Uterus (tissue), 4 donors: ENCODE measurements around the gene SLC23A2. TPM values are rescaled to one million over a fixed set of nuclear protein-coding genes. Genes with fewer than 3 reads are reported as not detected.
"Not testable (repeated sequence)": the region's sequence is repeated elsewhere in the genome, so short reads cannot be mapped to it uniquely, and the experiment has no call there.

ENCODE experiments used
- DNase-seq, 2 donors: peaks; one replicate each; pipeline ENCODE4 v3.0.0-alpha.2; 2019 to 2020
- H3K27ac ChIP-seq, 2 donors: fragments of 200-600 bp; sonication (generic); 1 replicate in 1 of 2; 2 replicates in 1 of 2; pipeline ENCODE4 v1.5.1; 2016 to 2018
- H3K27me3 ChIP-seq, 2 donors: fragments of 200-600 bp; sonication (generic); one replicate each; pipeline ENCODE4 v1.5.1; 2018 to 2019; ENCODE audit warnings: control low read depth in 1 of 2
- H3K36me3 ChIP-seq, 2 donors: fragments of 200-600 bp; sonication (generic); one replicate each; pipeline ENCODE4 v1.5.1; 2019; ENCODE audit warnings: control low read depth in 1 of 2
- H3K4me1 ChIP-seq, 2 donors: fragments of 200-600 bp; sonication (generic); one replicate each; pipeline ENCODE4 v1.5.1; 2018 to 2019; ENCODE audit warnings: control low read depth in 1 of 2
- H3K4me3 ChIP-seq, 2 donors: fragments of 200-600 bp; sonication (generic); 1 replicate in 1 of 2; 2 replicates in 1 of 2; pipeline ENCODE4 v1.5.1; 2018 to 2019; ENCODE audit warnings: mild to moderate bottlenecking in 1 of 2
- H3K9me3 ChIP-seq, 2 donors: fragments of 200-600 bp; sonication (generic); one replicate each; pipeline ENCODE4 v1.5.1; 2019; ENCODE audit warnings: control low read depth in 1 of 2
- CTCF ChIP-seq, 4 experiments: fragments of 200-600 bp in 2 of 4; fragments of 450-650 bp in 2 of 4; sonication (generic) in 2 of 4; IDR thresholded peaks; one replicate each; pipeline ENCODE4 v1.5.1; 2016 to 2019; ENCODE audit warnings: antibody characterized with exemption in 4 of 4, mild to moderate bottlenecking in 2 of 4, moderate library complexity in 1 of 4
- POLR2A ChIP-seq, 2 donors: fragments of 450-650 bp; IDR thresholded peaks; one replicate each; pipeline ENCODE4 v1.6.1; 2016; ENCODE audit warnings: antibody characterized with exemption in 2 of 2, mild to moderate bottlenecking in 1 of 2, moderate library complexity in 1 of 2
- intact Hi-C: fragments of 100-400 bp; cut with DNase I; formaldehyde crosslinking; loops from one replicate; pipeline ENCODE4 v1.15.1; 2023; ENCODE audit warnings: low total_unique reads
- total RNA-seq, 4 donors: library from RNA; depleted of rRNA in 3 of 4; stranded (reverse); fragments of >200 nt in 3 of 4; gene quantifications; one replicate each; pipeline versions ENCODE4 v1.1.0 to v1.2.4, GENCODE V29; 2014 to 2023
- donor health status: DM: yes; HTN: yes; CAD: no.

Gene SLC23A2
- total RNA-seq, 4 donors from 2014 or later, result 6.2 to 41.4 (median 26.6) TPM

- no peak overlapping the region for H3K27ac ChIP-seq
- TF ChIP-seq CTCF (IDR thresholded peaks at IDR 0.05), result no peak
- TF ChIP-seq POLR2A (IDR thresholded peaks at IDR 0.05), result no peak
- no peaks in the 10 kb centered on the region for H3K27me3 ChIP-seq
- no peak overlapping the region for H3K4me3 ChIP-seq
- H3K4me1 ChIP-seq, result no peaks in the 10 kb centered on the region
- no peaks in the 10 kb centered on the region for H3K9me3 ChIP-seq
- intact Hi-C loops, result no loop called here
- DNase-seq, result no peak
- H3K36me3 ChIP-seq, result no peaks in the 10 kb centered on the region
Observed at GRCh38 chr20:4880051-4880450, 121.3 kb downstream of the SLC23A2 start.

GRCh38 chr20:4878099-4878498 lies 123.2 kb downstream of the SLC23A2 start:
- H3K27ac ChIP-seq, H3K36me3 ChIP-seq, H3K4me1 ChIP-seq, DNase-seq, H3K4me3 ChIP-seq, H3K27me3 ChIP-seq, H3K9me3 ChIP-seq, intact Hi-C loops: not testable (repeated sequence)

- Histone ChIP-seq H3K4me1 (no peaks in the 10 kb centered on the region), H3K9me3 (no peaks in the 10 kb centered on the region), H3K36me3 (no peaks in the 10 kb centered on the region), H3K4me3 (no peak overlapping the region), H3K27ac (no peak overlapping the region), H3K27me3 (no peaks in the 10 kb centered on the region)
- DNase-seq, result no peak
- intact Hi-C loops, result no loop called here
- TF ChIP-seq POLR2A (IDR thresholded peaks at IDR 0.05) (no peak), CTCF (IDR thresholded peaks at IDR 0.05) (no peak)
Observed at GRCh38 chr20:4876731-4877130, 124.6 kb downstream of the SLC23A2 start.

GRCh38 chr20:4876301-4876700 lies 125.0 kb downstream of the SLC23A2 start:
- Histone ChIP-seq H3K27me3 (no peaks in the 10 kb centered on the region), H3K4me1 (no peaks in the 10 kb centered on the region), H3K9me3 (no peaks in the 10 kb centered on the region), H3K27ac (no peak overlapping the region), H3K4me3 (no peak overlapping the region), H3K36me3 (no peaks in the 10 kb centered on the region)
- TF ChIP-seq CTCF (IDR thresholded peaks at IDR 0.05), result no peak
- no peak for TF ChIP-seq POLR2A (IDR thresholded peaks at IDR 0.05)
- intact Hi-C loops, result no loop called here
- DNase-seq, result no peak

- intact Hi-C loops, result no loop called here
- H3K27ac ChIP-seq, result no peak overlapping the region
- no peaks in the 10 kb centered on the region for H3K9me3 ChIP-seq
- H3K4me1 ChIP-seq, result no peaks in the 10 kb centered on the region
- no peak for DNase-seq
- no peak for TF ChIP-seq CTCF (IDR thresholded peaks at IDR 0.05)
- no peak for TF ChIP-seq POLR2A (IDR thresholded peaks at IDR 0.05)
- no peak overlapping the region for H3K4me3 ChIP-seq
- no peaks in the 10 kb centered on the region for H3K27me3 ChIP-seq
- no peaks in the 10 kb centered on the region for H3K36me3 ChIP-seq
Observed at GRCh38 chr20:4875578-4876067, 125.7 kb downstream of the SLC23A2 start.

- Histone ChIP-seq H3K4me1 (no peaks in the 10 kb centered on the region), H3K27ac (no peak overlapping the region), H3K9me3 (no peaks in the 10 kb centered on the region), H3K36me3 (no peaks in the 10 kb centered on the region), H3K27me3 (no peaks in the 10 kb centered on the region), H3K4me3 (no peak overlapping the region)
- no peak for TF ChIP-seq CTCF (IDR thresholded peaks at IDR 0.05)
- no peak for TF ChIP-seq POLR2A (IDR thresholded peaks at IDR 0.05)
- DNase-seq, result no peak
- intact Hi-C loops, result no loop called here
Observed at GRCh38 chr20:4873396-4873795, 127.9 kb downstream of the SLC23A2 start.
